GM18519 (cell line): ENCODE results near the gene WDR70.
"Not testable (repeated sequence)": the region's sequence is repeated elsewhere in the genome, so short reads cannot be mapped to it uniquely, and the experiment has no call there.

ENCODE experiments used
- ATAC-seq: cut with Tn5 transposase; IDR thresholded peaks from one replicate; pipeline ENCODE4 v1.9.1; 2021; ENCODE audit warnings: mild to moderate bottlenecking, moderate library complexity; ENCODE audit not compliant: unreplicated experiment, low FRiP score

The WDR70 gene

GRCh38 chr5:37667846-37668245, 288.7 kb downstream of the WDR70 start:
- ATAC-seq, result no peak

- ATAC-seq, result no peak
Measured at GRCh38 chr5:37668524-37669047, 289.5 kb downstream of the WDR70 start.

GRCh38 chr5:37672118-37672588, 293.0 kb downstream of the WDR70 start:
- peak; percentile 85 for ATAC-seq

- ATAC-seq, result not testable (repeated sequence)
Measured at GRCh38 chr5:37674361-37674760, 295.2 kb downstream of the WDR70 start.

- not testable (repeated sequence) for ATAC-seq
Measured at GRCh38 chr5:37679326-37679725, 300.2 kb downstream of the WDR70 start.

GRCh38 chr5:37679903-37680302, 300.8 kb downstream of the WDR70 start:
- ATAC-seq, result not testable (repeated sequence)

GRCh38 chr5:37683072-37683471, 304.0 kb downstream of the WDR70 start:
- no peak for ATAC-seq

- no peak for ATAC-seq
Measured at GRCh38 chr5:37685211-37685610, 306.1 kb downstream of the WDR70 start.

- no peak for ATAC-seq
Measured at GRCh38 chr5:37685816-37686215, 306.7 kb downstream of the WDR70 start.

GRCh38 chr5:37688925-37689324, 309.8 kb downstream of the WDR70 start:
- not testable (repeated sequence) for ATAC-seq

GRCh38 chr5:37694333-37694732, 315.2 kb downstream of the WDR70 start:
- ATAC-seq, result not testable (repeated sequence)

- ATAC-seq, result no peak
Measured at GRCh38 chr5:37694867-37695266, 315.7 kb downstream of the WDR70 start.

- ATAC-seq, result no peak
Measured at GRCh38 chr5:37695647-37696046, 316.5 kb downstream of the WDR70 start.

- ATAC-seq, result no peak
Measured at GRCh38 chr5:37696190-37697021, 317.3 kb downstream of the WDR70 start.

GRCh38 chr5:37701868-37702267, 322.8 kb downstream of the WDR70 start:
- no peak for ATAC-seq

- no peak for ATAC-seq
Measured at GRCh38 chr5:37703841-37704241, 324.7 kb downstream of the WDR70 start.

- ATAC-seq, result no peak
Measured at GRCh38 chr5:37704406-37704805, 325.3 kb downstream of the WDR70 start.

GRCh38 chr5:37709020-37709419, 329.9 kb downstream of the WDR70 start:
- ATAC-seq, result no peak

GRCh38 chr5:37710965-37711364, 331.8 kb downstream of the WDR70 start:
- ATAC-seq, result no peak

GRCh38 chr5:37712750-37713149, 333.6 kb downstream of the WDR70 start:
- no peak for ATAC-seq

GRCh38 chr5:37714756-37715155, 335.6 kb downstream of the WDR70 start:
- no peak for ATAC-seq

GRCh38 chr5:37715361-37715760, 336.2 kb downstream of the WDR70 start:
- no peak for ATAC-seq
